Panc1 (cell line): Measurements from ENCODE around the gene TMEM43. TPM values are rescaled to one million over a fixed set of nuclear protein-coding genes. Genes with fewer than 3 reads are reported as not detected.

Experiments used
- ATAC-seq: fragments of 200-7000 bp; cut with Tn5 transposase; 2 replicates; pipeline ENCODE4 v1.9.1; 2020; ENCODE audit warnings: mild to moderate bottlenecking, moderate library complexity
- BruUV-seq: library from RNA; stranded (reverse); fragments of 400-500 nt; replicated peaks from 2 replicates; lab custom pipeline; 2021; lab: Mats Ljungman, UMichigan
- CTCF ChIA-PET: fragments of 300-600 bp; sonication (Branson Sonifier 250); formaldehyde crosslinking; loops from one replicate; lab custom pipeline; 2022; ENCODE audit warnings: antibody characterized with exemption; lab: Charles Lee
- POLR2A ChIA-PET: fragments of 300-600 bp; sonication (Branson Sonifier 250); formaldehyde crosslinking; loops from one replicate; lab custom pipeline; 2022; ENCODE audit warnings: antibody characterized with exemption; lab: Charles Lee
- DNase-seq: peaks from one replicate; pipeline ENCODE4 v3.0.0-alpha.2; 2010; ENCODE audit warnings: low read depth, low spot score
- H3K27ac ChIP-seq: 2 replicates; pipeline ENCODE4 v1.5.1; 2011; ENCODE audit warnings: mild to moderate bottlenecking, low read length, inconsistent platforms
- H3K27me3 ChIP-seq: fragments of 200-500 bp; sonication (Bioruptor generic); 2 replicates; pipeline ENCODE4 v1.6.0; 2014; ENCODE audit warnings: low read length, inconsistent platforms; ENCODE audit not compliant: control insufficient read depth, insufficient read depth
- H3K36me3 ChIP-seq: fragments of 200-500 bp; sonication (Bioruptor generic); 2 replicates; pipeline ENCODE4 v1.5.1; 2014; ENCODE audit warnings: inconsistent platforms, mild to moderate bottlenecking, low read length, moderate library complexity; ENCODE audit not compliant: control insufficient read depth, insufficient read depth
- H3K4me1 ChIP-seq: 2 replicates; pipeline ENCODE4 v1.5.1; 2011; ENCODE audit warnings: inconsistent platforms, mild to moderate bottlenecking, low read length, moderate library complexity; ENCODE audit not compliant: control insufficient read depth, insufficient read depth
- H3K4me3 ChIP-seq, 2 experiments: 2 replicates each; pipeline ENCODE4 v1.5.1; 2011 to 2012; ENCODE audit warnings: low read depth in 2 of 2, low read length in 2 of 2, mild to moderate bottlenecking in 2 of 2, inconsistent platforms in 1 of 2, moderate library complexity in 1 of 2
- H3K9me3 ChIP-seq: fragments of 200-500 bp; sonication (Bioruptor generic); 2 replicates; pipeline ENCODE4 v1.5.1; 2014; ENCODE audit warnings: low read depth, mild to moderate bottlenecking, inconsistent platforms, low read length, moderate library complexity; ENCODE audit not compliant: control insufficient read depth, insufficient read depth
- POLR2AphosphoS5 ChIP-seq: IDR thresholded peaks from 2 replicates; pipeline ENCODE4 v1.6.1; 2012; ENCODE audit warnings: mild to moderate bottlenecking, low read depth, low read length, moderate library complexity
- REST ChIP-seq, 2 experiments: IDR thresholded peaks; 2 replicates each; pipeline ENCODE4 v1.6.1; 2011 to 2012; ENCODE audit warnings: low read depth in 2 of 2, control low read depth in 1 of 2, low read length in 1 of 2, mild to moderate bottlenecking in 1 of 2, moderate library complexity in 1 of 2; ENCODE audit not compliant: insufficient read depth in 1 of 2
- SIN3A ChIP-seq: IDR thresholded peaks from 2 replicates; pipeline ENCODE4 v1.6.1; 2012; ENCODE audit warnings: low read depth, mild to moderate bottlenecking, low read length, moderate library complexity, borderline replicate concordance; ENCODE audit not compliant: insufficient read depth
- TCF7L2 ChIP-seq: IDR thresholded peaks from 2 replicates; pipeline ENCODE4 v1.6.1; 2011; ENCODE audit warnings: mild to moderate bottlenecking, low read depth, low read length, inconsistent platforms
- in situ Hi-C: cut with HindIII; loops from 2 replicates; pipeline ENCODE4 v1.10.0; 2016; ENCODE audit warnings: low sequenced_read_pairs, low pct_unique_long_range_greater_than_20kb
- intact Hi-C: fragments of 100-400 bp; cut with micrococcal nuclease; formaldehyde crosslinking; loops from one replicate; pipeline ENCODE4 v1.10.0; 2022; ENCODE audit not compliant: unreplicated experiment
- total RNA-seq: library from RNA; stranded (reverse); gene quantifications from one replicate; pipeline ENCODE4 v1.2.1, GENCODE V29; 2021; ENCODE audit not compliant: unreplicated experiment
- TF ChIP-seq, protein P1 (sequence below): fragments of 450-650 bp; IDR thresholded peaks from 2 replicates; pipeline ENCODE4 v1.5.1; 2017; ENCODE audit warnings: mild to moderate bottlenecking

TMEM43 gene
- total RNA-seq, 1 experiment from 2014 or later = 51.2 TPM

DNA sequence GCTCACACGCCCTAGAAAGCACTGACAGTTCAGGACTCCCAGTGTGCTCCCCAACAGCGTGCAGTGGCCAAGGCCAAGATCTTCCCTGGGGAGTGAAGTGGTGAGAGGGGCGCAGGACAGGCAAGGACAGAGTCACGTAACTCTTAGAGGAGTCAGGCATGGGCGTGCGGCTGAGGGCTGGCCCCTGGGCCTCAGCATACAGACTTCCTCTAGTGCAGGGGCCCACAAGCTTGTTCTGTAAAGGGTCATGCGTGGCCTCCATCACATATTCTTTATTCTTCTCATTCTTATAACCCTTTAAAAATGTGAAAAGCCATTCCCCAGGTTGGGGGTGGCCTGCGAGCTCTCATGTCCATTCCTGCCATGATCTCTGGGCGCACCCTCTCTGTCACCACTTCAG, 25.2 kb downstream of the TMEM43 start:
- DNase-seq (no peak), ATAC-seq (no peak)
- BruUV-seq = no TSS peak
- in situ Hi-C loops (no loop called here), intact Hi-C loops (no loop called here)
- CTCF ChIA-PET = no interaction called here
- Histone ChIP-seq H3K9me3 (no peaks in the 10 kb centered on the region), H3K4me1 (peaks cover 6% of the 10 kb centered on the region), H3K4me3 (no peak overlapping the region), H3K27me3 (no peaks in the 10 kb centered on the region), H3K27ac (no peak overlapping the region), H3K36me3 (no peaks in the 10 kb centered on the region; the same call in 1 of the 2 replicates)
- no peak for TF ChIP-seq REST (IDR thresholded peaks at IDR 0.05; ENCODE audit: insufficient read depth in 1 of 2, low read depth in 2 of 2, low read length in 1 of 2)
- no peak for TF ChIP-seq POLR2AphosphoS5
- TF ChIP-seq, protein P1, sequence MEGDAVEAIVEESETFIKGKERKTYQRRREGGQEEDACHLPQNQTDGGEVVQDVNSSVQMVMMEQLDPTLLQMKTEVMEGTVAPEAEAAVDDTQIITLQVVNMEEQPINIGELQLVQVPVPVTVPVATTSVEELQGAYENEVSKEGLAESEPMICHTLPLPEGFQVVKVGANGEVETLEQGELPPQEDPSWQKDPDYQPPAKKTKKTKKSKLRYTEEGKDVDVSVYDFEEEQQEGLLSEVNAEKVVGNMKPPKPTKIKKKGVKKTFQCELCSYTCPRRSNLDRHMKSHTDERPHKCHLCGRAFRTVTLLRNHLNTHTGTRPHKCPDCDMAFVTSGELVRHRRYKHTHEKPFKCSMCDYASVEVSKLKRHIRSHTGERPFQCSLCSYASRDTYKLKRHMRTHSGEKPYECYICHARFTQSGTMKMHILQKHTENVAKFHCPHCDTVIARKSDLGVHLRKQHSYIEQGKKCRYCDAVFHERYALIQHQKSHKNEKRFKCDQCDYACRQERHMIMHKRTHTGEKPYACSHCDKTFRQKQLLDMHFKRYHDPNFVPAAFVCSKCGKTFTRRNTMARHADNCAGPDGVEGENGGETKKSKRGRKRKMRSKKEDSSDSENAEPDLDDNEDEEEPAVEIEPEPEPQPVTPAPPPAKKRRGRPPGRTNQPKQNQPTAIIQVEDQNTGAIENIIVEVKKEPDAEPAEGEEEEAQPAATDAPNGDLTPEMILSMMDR = no peak
- no peak for TF ChIP-seq SIN3A
- TF ChIP-seq TCF7L2 = no peak
- POLR2A ChIA-PET = no interaction called here

DNA sequence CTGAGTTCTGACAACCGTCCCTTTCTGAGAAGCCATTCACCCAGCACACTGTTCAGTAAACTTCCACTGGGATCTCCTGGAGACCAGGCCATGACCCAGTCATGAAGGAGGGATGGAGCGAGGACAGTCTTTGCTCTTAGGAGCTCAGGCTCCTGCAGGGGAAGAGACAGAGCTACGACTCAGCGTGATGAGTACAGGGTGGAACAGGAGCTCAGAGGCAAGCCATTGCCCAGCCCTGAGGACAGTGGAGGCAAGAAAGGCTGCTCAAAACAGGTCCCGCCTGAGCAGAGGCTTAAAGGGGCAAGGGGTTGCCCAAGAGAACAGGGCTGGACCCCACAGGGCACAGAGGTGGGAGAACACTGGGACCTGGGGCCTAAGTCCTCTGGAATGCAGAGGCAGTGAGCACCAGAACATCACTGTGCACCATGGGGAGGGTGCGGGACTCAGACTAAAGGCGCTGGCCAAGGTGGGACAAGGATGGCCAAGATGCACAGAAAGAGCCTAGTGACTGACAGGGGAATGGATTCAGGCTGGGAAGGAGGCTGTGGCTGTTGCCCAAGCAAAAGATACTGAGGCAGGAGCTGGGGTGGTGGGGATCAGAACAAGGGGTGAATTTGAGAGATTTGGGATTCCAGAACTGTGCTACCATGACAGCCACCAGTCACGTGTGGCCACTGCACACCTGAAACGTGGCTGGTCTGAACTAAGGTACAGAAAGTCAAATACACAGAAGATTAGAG, 25.8 kb downstream of the TMEM43 start:
- no TSS peak for BruUV-seq
- no peak for DNase-seq
- in situ Hi-C loops = no loop called here
- intact Hi-C loops = no loop called here
- H3K36me3 ChIP-seq = no peaks in the 10 kb centered on the region; the same call in 1 of the 2 replicates
- no peaks in the 10 kb centered on the region; the same call in 1 of the 2 replicates for H3K4me1 ChIP-seq
- H3K9me3 ChIP-seq = no peaks in the 10 kb centered on the region
- ATAC-seq = no peak
- TF ChIP-seq REST (IDR thresholded peaks at IDR 0.05; ENCODE audit: insufficient read depth in 1 of 2, low read depth in 2 of 2, low read length in 1 of 2) (no peak), SIN3A (no peak), TCF7L2 (no peak), POLR2AphosphoS5 (no peak)
- TF ChIP-seq, protein P1 = no peak
- ChIA-PET POLR2A (no interaction called here), CTCF (no interaction called here)
- H3K4me3 ChIP-seq = no peak overlapping the region
- no peak overlapping the region for H3K27ac ChIP-seq
- no peaks in the 10 kb centered on the region for H3K27me3 ChIP-seq
